22Rv1 (cell line): ENCODE results near the gene COX6B1.

Source experiments
- ZFX ChIP-seq: fragments of 450-650 bp; IDR thresholded peaks from 2 replicates; pipeline ENCODE4 v1.6.1; 2017; ENCODE audit warnings: antibody characterized with exemption, borderline replicate concordance
- TF ChIP-seq, protein P1 (sequence below): fragments of 450-650 bp; IDR thresholded peaks from 2 replicates; pipeline ENCODE4 v1.5.1; 2017; ENCODE audit warnings: mild to moderate bottlenecking

- TF ChIP-seq, protein P1, sequence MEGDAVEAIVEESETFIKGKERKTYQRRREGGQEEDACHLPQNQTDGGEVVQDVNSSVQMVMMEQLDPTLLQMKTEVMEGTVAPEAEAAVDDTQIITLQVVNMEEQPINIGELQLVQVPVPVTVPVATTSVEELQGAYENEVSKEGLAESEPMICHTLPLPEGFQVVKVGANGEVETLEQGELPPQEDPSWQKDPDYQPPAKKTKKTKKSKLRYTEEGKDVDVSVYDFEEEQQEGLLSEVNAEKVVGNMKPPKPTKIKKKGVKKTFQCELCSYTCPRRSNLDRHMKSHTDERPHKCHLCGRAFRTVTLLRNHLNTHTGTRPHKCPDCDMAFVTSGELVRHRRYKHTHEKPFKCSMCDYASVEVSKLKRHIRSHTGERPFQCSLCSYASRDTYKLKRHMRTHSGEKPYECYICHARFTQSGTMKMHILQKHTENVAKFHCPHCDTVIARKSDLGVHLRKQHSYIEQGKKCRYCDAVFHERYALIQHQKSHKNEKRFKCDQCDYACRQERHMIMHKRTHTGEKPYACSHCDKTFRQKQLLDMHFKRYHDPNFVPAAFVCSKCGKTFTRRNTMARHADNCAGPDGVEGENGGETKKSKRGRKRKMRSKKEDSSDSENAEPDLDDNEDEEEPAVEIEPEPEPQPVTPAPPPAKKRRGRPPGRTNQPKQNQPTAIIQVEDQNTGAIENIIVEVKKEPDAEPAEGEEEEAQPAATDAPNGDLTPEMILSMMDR: no peak
- TF ChIP-seq ZFX: no peak
Observed at GRCh38 chr19:35671818-35672217, 23.7 kb downstream of the COX6B1 start.
